ENCODE measurements around the gene PTPRF. TPM values are rescaled to one million over a fixed set of nuclear protein-coding genes. Genes with fewer than 3 reads are reported as not detected.
"Not testable (repeated sequence)": the region's sequence is repeated elsewhere in the genome, so short reads cannot be mapped to it uniquely, and the experiment has no call there.

PTPRF gene
- total and polyA plus RNA-seq, 12 donors, result 1.7 to 10.3 (median 4.5) TPM

DNA sequence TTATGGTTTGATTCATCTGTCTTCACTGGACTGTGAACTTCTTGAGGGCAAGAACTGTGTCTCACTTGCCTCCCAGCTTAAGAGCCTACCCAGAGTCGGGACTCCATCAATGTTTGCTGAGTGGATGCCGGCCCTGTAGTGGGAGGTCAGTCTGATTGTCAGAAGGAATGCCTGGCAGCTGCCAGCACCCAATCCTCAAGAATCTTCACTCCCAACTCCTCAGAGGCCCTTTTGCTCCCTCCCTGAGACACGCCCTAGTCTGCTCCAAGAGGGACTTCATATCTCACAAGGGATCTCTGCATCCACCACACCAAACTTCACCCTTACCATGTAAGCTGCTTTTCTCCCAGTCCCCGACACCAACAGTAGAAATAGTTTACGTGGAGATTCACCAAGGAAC is 104.0 kb downstream of the PTPRF start:
- H3K4me1 ChIP-seq, result no peaks in the 10 kb centered on the region
- intact Hi-C loops (cut with DNase I), result no loop called here
- H3K4me3 ChIP-seq, result no peak overlapping the region
- TF ChIP-seq, protein P1, sequence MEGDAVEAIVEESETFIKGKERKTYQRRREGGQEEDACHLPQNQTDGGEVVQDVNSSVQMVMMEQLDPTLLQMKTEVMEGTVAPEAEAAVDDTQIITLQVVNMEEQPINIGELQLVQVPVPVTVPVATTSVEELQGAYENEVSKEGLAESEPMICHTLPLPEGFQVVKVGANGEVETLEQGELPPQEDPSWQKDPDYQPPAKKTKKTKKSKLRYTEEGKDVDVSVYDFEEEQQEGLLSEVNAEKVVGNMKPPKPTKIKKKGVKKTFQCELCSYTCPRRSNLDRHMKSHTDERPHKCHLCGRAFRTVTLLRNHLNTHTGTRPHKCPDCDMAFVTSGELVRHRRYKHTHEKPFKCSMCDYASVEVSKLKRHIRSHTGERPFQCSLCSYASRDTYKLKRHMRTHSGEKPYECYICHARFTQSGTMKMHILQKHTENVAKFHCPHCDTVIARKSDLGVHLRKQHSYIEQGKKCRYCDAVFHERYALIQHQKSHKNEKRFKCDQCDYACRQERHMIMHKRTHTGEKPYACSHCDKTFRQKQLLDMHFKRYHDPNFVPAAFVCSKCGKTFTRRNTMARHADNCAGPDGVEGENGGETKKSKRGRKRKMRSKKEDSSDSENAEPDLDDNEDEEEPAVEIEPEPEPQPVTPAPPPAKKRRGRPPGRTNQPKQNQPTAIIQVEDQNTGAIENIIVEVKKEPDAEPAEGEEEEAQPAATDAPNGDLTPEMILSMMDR (IDR thresholded peaks at IDR 0.05), result no peak
- H3K27me3 ChIP-seq, result no peaks in the 10 kb centered on the region
- H3K36me3 ChIP-seq, result no peaks in the 10 kb centered on the region
- no peak overlapping the region for H3K27ac ChIP-seq
- DNase-seq (no peak), ATAC-seq (no peak)
- no peaks in the 10 kb centered on the region for H3K9me3 ChIP-seq
- 53 to 64% methylated on average over 5 of the region's 5 CpGs for WGBS, 2 donors

- DNase-seq (no peak), ATAC-seq (no peak)
- TF ChIP-seq, protein P1 (IDR thresholded peaks at IDR 0.05), result no peak
- Histone ChIP-seq H3K4me3 (no peak overlapping the region), H3K4me1 (no peaks in the 10 kb centered on the region), H3K36me3 (no peaks in the 10 kb centered on the region), H3K27me3 (peaks cover 0 to 3% (median 0%) of the 10 kb centered on the region in 7 donors), H3K9me3 (no peaks in the 10 kb centered on the region), H3K27ac (no peak overlapping the region)
- intact Hi-C loops (cut with DNase I), result no loop called here
- 90 to 91% methylated on average over 5 of the region's 5 CpGs for WGBS, 2 donors
These were observed 105.4 kb downstream of the PTPRF start for GRCh38 chr1:43636006-43636641.

DNA sequence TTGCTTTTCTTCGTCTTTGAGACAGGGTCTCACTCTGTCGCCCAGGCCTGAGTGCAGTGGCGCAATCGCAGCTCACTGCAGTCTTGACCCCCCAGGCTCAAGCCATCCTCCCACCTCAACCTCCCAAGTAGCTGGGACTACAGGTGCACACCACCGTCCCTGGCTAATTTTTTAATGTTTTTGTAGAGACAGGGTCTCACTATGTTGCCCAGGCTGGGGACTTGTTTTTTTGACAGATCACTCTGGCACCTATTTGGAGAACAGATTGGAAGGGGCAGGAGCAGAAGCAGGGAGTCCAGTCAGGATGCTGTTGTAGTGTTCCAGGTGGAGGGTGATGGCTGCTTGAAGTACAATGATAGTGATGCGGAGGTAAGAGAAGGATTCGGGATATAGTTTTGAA is 106.6 kb downstream of the PTPRF start:
- ATAC-seq, result no peak
- WGBS, 2 donors, result 92 to 98% methylated on average over 7 of the region's 7 CpGs
- H3K27me3 ChIP-seq, result peaks cover 0 to 3% (median 0%) of the 10 kb centered on the region in 7 donors
- H3K36me3 ChIP-seq, result no peaks in the 10 kb centered on the region
- no peaks in the 10 kb centered on the region for H3K4me1 ChIP-seq
- no peak overlapping the region for H3K27ac ChIP-seq
- TF ChIP-seq, protein P1 (IDR thresholded peaks at IDR 0.05), result no peak
- intact Hi-C loops (cut with DNase I), result no loop called here
- DNase-seq, result no peak
- no peak overlapping the region for H3K4me3 ChIP-seq
- H3K9me3 ChIP-seq, result no peaks in the 10 kb centered on the region

- H3K9me3 ChIP-seq; DNase-seq; H3K27ac ChIP-seq; ATAC-seq; intact Hi-C loops (cut with DNase I); H3K27me3 ChIP-seq; H3K4me1 ChIP-seq; H3K36me3 ChIP-seq; H3K4me3 ChIP-seq: not testable (repeated sequence)
- WGBS, 2 donors, result 83 to 89% methylated on average over 2 of the region's 4 CpGs
These were observed 107.7 kb downstream of the PTPRF start for GRCh38 chr1:43638381-43638780.
